ENCODE data around the gene MAIP1.

- TF ChIP-seq POLR2AphosphoS5 (IDR thresholded peaks at IDR 0.05; ENCODE audit: borderline replicate concordance, low read depth, low read length), result no peak
- no peak for TF ChIP-seq EZH2 (IDR thresholded peaks at IDR 0.05)
- TF ChIP-seq FOXP2 (optimal IDR thresholded peaks at IDR 0.05; ENCODE audit: control extremely low read depth, extremely low read length, insufficient read depth), result no peak
Observed at GRCh38 chr2:199975273-199975895, 20.0 kb downstream of the MAIP1 start.

Data from SK-N-MC (cell line).